AG09309 (cell line): ENCODE results near the gene PHF19.
A peak's percentile ranks its signal among the peaks of the same experiment; 100 is the strongest.

Source experiments
- DNase-seq: peaks from one replicate; pipeline ENCODE4 v3.0.0-alpha.2; 2010; ENCODE audit warnings: low read depth
- H3K4me3 ChIP-seq: 2 replicates; pipeline ENCODE4 v1.5.1; 2011; ENCODE audit warnings: mild to moderate bottlenecking, low read depth, low read length, moderate library complexity; ENCODE audit not compliant: control insufficient read depth
- CTCF ChIP-seq: IDR thresholded peaks from 2 replicates; pipeline ENCODE4 v1.5.1; 2011; ENCODE audit warnings: mild to moderate bottlenecking, low read depth, low read length, inconsistent platforms; ENCODE audit not compliant: insufficient read depth, control insufficient read depth; ENCODE audit errors: missing control alignments

The PHF19 gene

DNA sequence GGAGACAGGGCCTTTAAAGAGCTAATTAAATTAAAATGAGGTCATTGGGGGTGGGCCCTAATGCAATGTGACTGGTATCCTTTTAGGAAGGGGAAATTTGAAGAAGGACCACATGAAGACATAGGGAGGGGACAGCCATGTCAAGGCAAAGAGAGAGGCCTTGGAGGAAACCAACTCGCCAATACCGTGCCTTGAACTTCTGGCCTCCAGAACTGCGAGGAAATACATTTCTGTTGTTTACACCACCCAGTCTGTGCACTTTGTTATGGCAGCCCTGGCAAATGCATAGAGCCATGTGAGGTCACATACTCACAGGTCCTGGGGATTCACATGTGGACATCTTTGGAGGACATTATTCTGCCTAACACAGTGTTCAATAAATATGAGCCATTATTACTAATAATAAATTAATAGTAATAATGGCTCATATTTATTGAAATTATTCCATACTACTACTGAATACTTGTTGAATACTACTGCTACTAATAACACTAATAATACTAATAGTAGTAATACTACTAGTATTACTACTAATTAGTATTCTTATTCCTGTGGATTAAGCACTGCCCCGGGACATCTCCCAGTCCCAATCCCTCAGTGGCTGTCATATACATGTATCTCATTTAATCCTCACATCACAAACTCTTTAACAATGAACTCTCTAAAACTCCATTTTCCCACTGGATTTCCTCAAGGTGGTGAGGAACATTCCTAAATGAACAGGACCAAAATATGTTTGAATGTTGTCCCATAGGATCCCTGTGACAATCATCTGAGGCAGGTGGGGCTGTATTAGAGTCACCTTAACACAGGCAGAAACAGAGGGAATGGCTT is 41.2 kb upstream of the PHF19 start:
- no peak overlapping the region for H3K4me3 ChIP-seq
- DNase-seq, result no peak
- TF ChIP-seq CTCF, result no peak

GRCh38 chr9:120916991-120917880 is 40.2 kb upstream of the PHF19 start:
- DNase-seq, result no peak
- TF ChIP-seq CTCF, result no peak
- no peak overlapping the region for H3K4me3 ChIP-seq

DNA sequence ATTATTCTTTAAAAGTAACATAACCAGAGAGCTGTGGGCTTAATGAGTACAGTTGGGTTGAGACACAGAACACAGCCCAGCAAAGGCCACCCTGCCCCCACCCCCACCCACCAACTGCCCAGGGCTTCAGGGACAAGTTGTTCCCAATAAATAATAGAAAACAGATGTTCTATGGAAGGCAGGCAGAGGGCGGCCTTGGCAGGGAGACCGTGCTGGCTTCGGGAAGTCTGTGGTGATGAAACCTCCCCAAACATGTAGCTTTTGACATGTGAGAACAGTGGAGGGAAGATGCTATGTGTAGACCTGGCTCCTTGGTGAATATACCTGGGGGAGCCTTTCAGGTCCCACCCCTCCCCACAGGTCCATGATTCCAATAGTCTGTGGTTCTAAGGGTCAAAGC is 39.6 kb upstream of the PHF19 start:
- peak; percentile 18 for TF ChIP-seq CTCF
- DNase-seq, result no peak

GRCh38 chr9:120915854-120916470 is 39.0 kb upstream of the PHF19 start:
- TF ChIP-seq CTCF, result no peak
- H3K4me3 ChIP-seq, result no peak overlapping the region
- no peak for DNase-seq

More for the DNA sequence above, 39.6 kb upstream of the PHF19 start:
- no peak overlapping the region for H3K4me3 ChIP-seq

GRCh38 chr9:120914953-120915352 is 38.0 kb upstream of the PHF19 start:
- no peak for DNase-seq

More at GRCh38 chr9:120914953-120915352, 38.0 kb upstream of the PHF19 start:
- TF ChIP-seq CTCF, result no peak
- no peak overlapping the region for H3K4me3 ChIP-seq
